Peyer's patch (tissue), 4 donors: ENCODE data around the gene HLA-DRA.

Source experiments
- POLR2A ChIP-seq, 2 donors: fragments of 450-650 bp; IDR thresholded peaks; one replicate each; pipeline ENCODE4 v1.5.1; 2017; ENCODE audit warnings: antibody characterized with exemption in 2 of 2, mild to moderate bottlenecking in 2 of 2, moderate library complexity in 2 of 2
- TF ChIP-seq, protein P1 (sequence below), 6 experiments: fragments of 450-650 bp in 4 of 6; fragments of 200-600 bp in 2 of 6; sonication (generic) in 1 of 6; IDR thresholded peaks; one replicate each; pipeline ENCODE4 v1.5.1; 2017 to 2019; ENCODE audit warnings: antibody characterized with exemption in 6 of 6, mild to moderate bottlenecking in 3 of 6, moderate library complexity in 1 of 6

DNA sequence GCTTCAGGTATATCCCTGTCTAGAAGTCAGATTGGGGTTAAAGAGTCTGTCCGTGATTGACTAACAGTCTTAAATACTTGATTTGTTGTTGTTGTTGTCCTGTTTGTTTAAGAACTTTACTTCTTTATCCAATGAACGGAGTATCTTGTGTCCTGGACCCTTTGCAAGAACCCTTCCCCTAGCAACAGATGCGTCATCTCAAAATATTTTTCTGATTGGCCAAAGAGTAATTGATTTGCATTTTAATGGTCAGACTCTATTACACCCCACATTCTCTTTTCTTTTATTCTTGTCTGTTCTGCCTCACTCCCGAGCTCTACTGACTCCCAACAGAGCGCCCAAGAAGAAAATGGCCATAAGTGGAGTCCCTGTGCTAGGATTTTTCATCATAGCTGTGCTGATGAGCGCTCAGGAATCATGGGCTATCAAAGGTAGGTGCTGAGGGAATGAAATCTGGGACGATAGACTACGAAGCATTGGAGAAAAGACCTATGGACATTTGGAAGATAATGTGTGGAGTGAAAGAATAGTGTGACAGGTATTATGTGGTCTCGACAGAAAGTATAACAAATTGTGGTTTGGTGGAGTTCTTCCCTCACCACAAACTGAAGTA is at the start of gene HLA-DRA:
- peak; percentile 79 to 81 for TF ChIP-seq POLR2A (IDR thresholded peaks at IDR 0.05)
- TF ChIP-seq, protein P1, sequence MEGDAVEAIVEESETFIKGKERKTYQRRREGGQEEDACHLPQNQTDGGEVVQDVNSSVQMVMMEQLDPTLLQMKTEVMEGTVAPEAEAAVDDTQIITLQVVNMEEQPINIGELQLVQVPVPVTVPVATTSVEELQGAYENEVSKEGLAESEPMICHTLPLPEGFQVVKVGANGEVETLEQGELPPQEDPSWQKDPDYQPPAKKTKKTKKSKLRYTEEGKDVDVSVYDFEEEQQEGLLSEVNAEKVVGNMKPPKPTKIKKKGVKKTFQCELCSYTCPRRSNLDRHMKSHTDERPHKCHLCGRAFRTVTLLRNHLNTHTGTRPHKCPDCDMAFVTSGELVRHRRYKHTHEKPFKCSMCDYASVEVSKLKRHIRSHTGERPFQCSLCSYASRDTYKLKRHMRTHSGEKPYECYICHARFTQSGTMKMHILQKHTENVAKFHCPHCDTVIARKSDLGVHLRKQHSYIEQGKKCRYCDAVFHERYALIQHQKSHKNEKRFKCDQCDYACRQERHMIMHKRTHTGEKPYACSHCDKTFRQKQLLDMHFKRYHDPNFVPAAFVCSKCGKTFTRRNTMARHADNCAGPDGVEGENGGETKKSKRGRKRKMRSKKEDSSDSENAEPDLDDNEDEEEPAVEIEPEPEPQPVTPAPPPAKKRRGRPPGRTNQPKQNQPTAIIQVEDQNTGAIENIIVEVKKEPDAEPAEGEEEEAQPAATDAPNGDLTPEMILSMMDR (IDR thresholded peaks at IDR 0.05): no peak
